Stimulated activated CD8-positive, alpha-beta memory T cell treated with anti-CD3 and anti-CD28 coated beads, Interleukin-2, amount 100 ng/mL, for 1 hour (primary cell): Measurements from ENCODE around the gene COL2A1.
"Not testable (repeated sequence)": the region's sequence is repeated elsewhere in the genome, so short reads cannot be mapped to it uniquely, and the experiment has no call there.

Source experiments
- DNase-seq, 2 donors: peaks; one replicate each; pipeline ENCODE4 v3.0.0-alpha.2; 2020; ENCODE audit warnings: low read depth in 2 of 2

COL2A1 gene

DNA sequence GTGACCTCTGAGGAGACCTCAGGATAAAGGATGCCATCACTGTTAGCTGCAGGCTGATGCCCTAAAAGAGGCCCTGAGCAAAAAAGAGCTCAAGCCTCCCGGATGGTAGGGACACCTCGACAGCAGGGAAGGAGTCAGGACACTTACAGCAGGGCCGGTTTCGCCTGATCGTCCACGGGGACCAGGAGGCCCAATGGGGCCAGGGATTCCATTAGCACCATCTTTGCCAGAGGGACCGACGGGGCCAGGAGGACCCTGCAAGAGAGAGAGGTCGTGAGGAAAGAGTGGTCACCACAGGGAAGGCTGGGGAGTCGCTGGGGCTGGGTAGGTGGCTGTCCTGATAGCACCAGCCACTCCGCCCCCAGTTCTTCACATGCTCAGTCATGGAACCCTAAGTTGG, 28.5 kb downstream of the COL2A1 start:
- no peak for DNase-seq

GRCh38 chr12:47975036-47975620, 29.1 kb downstream of the COL2A1 start:
- no peak for DNase-seq

- no peak for DNase-seq
Measured at GRCh38 chr12:47973870-47974269, 30.4 kb downstream of the COL2A1 start.

- no peak for DNase-seq
Measured at GRCh38 chr12:47972895-47973294, 31.4 kb downstream of the COL2A1 start.

DNA sequence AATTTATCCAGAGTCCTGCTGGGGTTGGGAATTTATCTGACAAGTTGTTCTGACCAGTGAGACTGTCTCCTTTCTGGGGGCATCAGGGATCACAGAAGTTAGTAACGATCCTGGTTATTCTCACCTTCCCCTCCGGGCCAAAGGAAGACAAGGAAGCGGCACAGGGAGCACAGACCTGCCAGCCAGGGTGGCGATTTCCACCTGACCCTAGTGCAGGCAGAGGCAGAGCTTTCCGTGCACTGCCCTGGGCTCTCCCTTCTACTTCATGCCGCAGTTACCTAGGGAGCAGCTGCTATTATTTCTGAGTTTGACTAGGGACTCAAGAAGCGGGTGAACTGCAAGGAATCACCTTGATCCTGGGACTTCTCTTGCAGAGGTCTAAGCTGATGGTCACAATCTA, 33.4 kb downstream of the COL2A1 start:
- DNase-seq = no peak

DNA sequence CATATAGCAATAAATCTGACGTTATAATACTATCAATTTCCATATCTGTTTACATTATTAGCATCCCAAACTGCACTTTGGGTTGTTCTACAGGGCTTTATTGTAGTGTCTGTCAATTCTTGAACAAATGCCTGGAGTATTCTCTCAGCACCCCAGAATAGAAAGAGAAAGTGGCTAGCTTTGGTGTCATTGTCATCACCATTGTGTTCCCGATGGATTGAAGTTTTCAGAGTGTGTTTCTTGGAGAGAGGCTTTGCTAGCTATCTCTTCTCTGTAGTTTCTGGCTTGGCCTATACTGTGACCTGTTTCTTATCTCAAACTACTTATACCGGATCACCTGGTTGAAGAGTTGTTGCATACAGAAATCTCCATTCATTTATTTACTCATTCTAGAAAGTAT, 34.4 kb downstream of the COL2A1 start:
- no peak for DNase-seq

DNA sequence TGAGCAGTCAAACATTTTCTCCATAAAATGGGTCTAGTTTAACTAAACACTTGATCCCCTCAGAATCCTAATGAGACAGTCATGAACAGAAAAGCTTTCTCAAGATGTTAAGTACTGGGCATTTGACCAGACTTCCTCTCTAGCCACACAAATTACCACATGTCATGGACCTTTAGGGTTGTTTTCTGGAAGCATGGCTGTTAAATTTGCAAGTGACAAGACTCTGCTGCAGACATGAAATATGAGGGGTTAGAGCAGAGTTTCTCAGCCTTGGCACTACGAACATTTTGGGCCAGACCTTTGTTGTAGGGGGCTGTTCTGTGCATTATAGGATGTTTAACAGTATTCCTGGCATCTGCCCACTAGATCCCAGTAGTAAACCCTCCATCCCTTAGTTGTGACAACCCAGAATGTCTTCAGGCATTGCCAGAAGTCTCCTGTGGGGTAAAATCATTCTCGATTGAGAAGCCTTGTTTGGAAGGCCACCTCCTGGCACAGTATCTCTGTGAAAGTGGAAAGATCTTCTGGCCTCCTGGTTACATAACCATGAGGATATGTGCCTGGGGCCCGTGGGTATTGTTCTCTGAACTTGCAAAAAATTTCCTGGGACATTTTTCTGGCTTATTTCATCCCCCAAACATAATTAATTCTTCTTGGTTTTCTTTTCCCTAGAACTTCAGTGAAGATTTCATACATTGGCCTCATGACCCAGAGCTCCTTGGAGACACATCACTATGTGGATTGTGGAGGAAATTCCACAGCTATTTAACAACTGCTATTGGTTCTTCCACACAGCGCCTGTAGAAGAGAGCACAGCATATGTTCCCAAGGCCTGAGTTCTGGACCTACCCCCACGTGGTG, 36.6 kb downstream of the COL2A1 start:
- no peak for DNase-seq

DNA sequence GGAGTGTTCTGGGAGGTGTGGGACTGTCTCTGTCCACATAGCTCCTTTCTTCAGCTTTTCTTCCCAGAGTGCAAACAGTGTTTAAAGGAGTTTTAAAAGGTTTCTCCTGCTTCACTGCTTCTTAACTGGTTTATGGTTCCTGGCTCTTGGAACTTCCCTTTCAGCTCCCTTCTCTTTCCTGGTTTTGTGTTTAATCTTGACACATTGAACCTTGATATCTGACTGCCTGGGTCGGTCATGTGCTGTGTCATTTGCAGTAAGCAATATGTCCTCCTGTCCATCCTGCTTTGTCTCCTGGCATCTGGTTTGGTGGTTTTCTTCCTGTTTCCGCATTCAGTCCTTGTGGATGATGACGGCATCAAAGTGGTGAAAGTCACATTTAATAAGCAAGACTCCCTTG, 38.7 kb downstream of the COL2A1 start:
- no peak for DNase-seq

- no peak for DNase-seq
Measured at GRCh38 chr12:47964106-47964728, 40.1 kb downstream of the COL2A1 start.

DNA sequence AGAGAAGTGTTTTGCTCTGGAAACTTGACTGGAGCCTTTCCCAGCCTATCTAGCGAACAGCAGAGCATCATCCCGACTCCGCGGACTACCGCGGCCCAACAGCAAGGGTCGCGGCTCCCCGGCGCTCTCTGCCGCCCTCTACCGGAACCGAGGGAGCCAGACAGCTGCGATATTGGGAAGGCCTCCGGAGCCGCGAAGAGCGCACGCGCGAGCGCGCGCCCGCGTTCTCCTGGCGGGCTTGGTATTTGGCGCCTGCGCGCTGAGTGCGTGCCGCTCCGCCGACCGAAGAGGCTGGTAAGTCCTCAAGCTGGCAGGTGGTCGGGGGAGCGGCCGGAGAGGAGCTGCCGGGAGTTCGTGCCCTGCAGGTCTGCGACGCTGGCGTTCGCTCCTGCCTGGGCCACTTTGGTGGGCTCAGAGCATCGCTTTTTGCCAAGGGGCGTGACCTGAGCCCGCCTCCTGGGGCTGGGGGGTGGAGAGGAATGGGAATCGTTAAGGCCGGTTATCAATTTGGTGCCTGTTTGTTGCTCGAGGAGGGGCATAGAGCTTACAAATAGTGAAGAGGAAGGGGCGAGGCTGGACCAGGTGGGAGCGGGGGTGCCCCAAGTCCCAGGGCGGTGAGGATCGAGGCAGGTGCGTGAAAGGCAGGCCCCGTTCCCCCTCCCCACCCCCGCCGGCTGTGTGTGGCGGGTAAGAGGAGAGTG, 40.8 kb downstream of the COL2A1 start, which contains the start of gene TMEM106C:
TSS of gene TMEM106C (plus strand) at position 257 of the 701 bp plus-strand sequence. CDS start 641 bp downstream, outside the sequence.
- DNase-seq = peak; percentile 81 to 84

DNA sequence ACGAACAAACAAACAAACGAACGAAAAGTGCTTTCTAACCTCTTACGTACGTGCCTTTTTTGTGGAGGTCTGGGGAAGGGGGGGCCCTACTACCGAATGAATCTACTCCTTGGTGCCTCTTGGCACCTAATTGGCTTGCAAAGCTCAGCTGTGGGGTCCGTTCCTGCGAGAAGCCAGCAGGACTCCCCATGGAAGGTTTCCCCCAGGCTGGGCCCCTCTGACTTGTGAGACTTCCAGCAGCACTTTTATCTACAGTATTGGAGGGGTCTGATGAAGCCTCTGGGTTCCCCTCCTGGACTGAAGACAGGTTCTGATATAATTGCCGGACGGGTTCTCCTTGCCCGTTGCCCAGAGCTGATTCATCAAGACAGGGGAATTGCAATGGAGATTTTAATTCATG, 42.1 kb downstream of the COL2A1 start:
- DNase-seq = no peak

- not testable (repeated sequence) for DNase-seq
Measured at GRCh38 chr12:47957671-47958070, 46.6 kb downstream of the COL2A1 start.

- no peak for DNase-seq
Measured at GRCh38 chr12:47955059-47955458, 49.2 kb downstream of the COL2A1 start.

- no peak for DNase-seq
Measured at GRCh38 chr12:47954467-47955045, 49.7 kb downstream of the COL2A1 start.

GRCh38 chr12:47954058-47954457, 50.2 kb downstream of the COL2A1 start:
- DNase-seq = no peak

DNA sequence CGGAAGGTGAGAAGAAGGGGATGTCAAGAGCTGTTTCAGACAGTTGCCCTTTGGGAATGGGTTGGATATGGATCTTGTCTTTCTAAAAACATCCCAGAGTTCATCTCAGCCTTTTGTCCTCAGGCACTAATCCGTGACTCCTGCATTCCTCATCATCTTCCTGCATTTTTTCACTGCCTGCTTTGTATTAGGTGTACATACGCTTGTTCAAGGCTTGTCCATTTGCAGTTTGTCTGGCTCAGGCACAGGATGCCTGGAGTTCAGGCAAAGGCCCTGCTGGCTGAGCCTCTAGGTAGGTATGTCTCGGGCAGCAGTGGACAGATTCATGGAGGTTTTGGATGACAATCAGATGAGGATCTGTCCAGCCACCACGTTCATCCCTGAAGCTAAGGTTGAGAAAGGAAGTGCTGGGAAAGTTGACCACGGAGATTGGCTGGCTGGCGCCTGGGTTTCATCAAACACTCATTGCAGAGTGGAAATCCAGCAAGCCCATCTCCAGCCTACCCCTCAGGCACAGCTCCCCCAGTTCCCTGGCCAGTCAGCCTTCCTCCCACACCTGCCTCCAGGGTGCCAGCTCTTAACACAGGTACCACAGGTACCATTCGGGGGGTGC, 53.3 kb downstream of the COL2A1 start:
- no peak for DNase-seq

DNA sequence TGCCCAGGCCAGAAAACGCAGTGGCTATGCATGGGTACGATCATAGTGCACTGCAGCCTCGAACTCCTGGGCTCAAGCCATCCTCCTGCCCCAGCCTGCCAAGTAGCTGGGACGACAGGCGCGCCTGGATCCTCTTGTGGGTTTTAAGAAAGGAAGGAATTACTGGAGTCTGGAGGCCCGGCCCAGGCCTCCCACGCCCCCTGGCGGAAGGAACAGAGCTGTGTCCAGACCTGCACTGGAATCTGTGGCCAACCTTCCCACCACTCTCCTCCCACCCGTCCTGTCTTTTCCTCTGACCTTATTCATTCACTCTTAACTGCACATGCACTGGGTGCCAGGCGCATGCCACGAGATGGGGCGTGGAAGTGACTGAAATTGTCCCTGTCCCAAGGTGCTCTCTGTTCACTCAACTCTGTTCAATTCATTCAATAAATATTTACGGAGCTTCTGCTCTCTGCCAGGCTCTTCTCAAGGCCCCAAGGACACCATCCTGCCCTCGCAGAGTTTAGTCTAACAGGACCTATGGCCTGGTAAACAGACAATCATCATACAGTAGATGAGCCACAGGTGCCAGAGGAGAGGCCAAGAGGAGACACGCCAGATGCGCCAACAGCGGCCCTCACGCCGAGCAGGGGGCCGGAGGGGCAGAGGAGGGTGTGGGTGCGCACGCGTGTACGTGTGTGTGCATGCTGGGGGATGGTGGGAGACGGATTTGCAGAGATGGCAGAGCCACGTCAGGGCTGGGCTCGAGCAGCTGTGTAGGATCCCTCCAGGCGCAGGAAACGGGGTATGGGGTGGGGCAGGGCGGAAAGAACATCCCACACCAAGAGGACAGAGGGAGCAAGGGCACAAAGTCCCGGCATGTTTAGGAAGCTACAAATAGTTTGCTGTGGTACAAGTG, 54.6 kb downstream of the COL2A1 start:
- DNase-seq = no peak

GRCh38 chr12:47947341-47947740, 56.9 kb downstream of the COL2A1 start:
- no peak for DNase-seq

DNA sequence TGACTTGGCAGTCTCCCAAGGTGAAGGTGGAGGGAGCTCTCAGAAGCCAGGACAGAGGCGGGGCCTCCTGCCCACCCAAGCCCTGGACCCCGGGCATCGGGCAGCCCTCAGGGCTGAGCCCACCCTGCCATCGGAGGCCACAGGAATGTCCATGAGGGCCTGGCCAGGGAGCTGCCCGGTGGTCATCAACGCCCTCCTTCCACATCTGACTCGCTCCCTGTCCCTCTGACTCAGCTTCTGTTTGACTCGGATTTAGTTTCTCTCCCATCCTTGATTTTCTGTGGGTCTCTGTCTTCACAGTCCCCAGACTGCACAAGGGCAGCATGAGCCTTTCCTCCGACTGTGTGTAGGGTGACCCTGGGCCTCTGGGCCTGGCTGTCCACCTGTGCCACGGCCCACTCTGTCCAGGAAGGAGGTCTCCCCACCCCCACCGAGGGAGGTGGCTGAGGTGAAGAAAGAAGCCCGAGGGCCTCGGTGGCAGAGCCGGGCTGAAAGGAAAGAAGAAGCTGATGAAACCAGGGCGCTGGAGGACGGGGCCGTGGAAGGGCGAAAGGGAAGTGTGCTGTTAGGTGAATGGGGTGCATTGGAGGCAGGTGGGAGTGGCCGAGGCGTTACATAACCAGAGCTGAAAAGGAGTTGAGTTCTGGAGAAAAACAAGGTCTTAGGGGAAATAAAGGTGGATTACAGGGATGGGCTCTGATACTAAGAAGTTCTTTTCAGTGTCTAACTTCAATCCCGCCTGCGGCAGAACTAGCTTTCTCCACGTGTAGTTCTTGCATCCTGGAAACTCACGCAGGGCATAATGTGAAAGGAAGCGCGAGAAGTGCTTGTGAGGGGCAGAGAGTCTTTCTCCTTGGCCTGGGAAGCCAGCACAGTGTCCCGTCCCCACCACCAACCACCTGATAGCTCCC, 57.6 kb downstream of the COL2A1 start:
- DNase-seq = no peak
